ENCODE data around the gene RPL11. TPM values are rescaled to one million over a fixed set of nuclear protein-coding genes. Genes with fewer than 3 reads are reported as not detected.

Gene RPL11
- total and polyA plus RNA-seq, 2 of the 8 experiments (the other 6 are each of a cell fraction or from before 2014, with no cell fraction given) = 1,192 to 1,426 TPM

GRCh38 chr1:23651069-23651808 lies 40.4 kb upstream of the RPL11 start:
- Histone ChIP-seq H2BK15ac (ENCODE audit: low read length) (no peak overlapping the region), H2BK5ac (ENCODE audit: low read depth, low read length) (no peak overlapping the region), H3K79me2 (ENCODE audit: control insufficient read depth in 1 of 2, insufficient read depth in 2 of 2, low read length in 2 of 2) (no peaks in the 10 kb centered on the region), H4K20me1 (replicated peaks in 1 of 2; ENCODE audit: control insufficient read depth in 1 of 2, insufficient read depth in 2 of 2, low read length in 2 of 2) (no peaks in the 10 kb centered on the region), H3K56ac (replicated peaks; ENCODE audit: insufficient read length, low read depth, low read length) (no peak overlapping the region), H3K36me3 (ENCODE audit: control insufficient read depth in 2 of 4, insufficient read depth in 4 of 4, low read length in 3 of 4) (no peaks in the 10 kb centered on the region), H3K4me1 (replicated peaks in 1 of 4; ENCODE audit: control insufficient read depth in 3 of 4, insufficient read depth in 4 of 4, low read length in 3 of 4) (no peaks in the 10 kb centered on the region), H3K18ac (ENCODE audit: extremely low read depth, low read length) (no peak overlapping the region), H3K9ac (replicated peaks in 1 of 4; ENCODE audit: extremely low read depth in 1 of 4, low read depth in 3 of 4, low read length in 3 of 4) (no peak overlapping the region), H4K8ac (ENCODE audit: extremely low read depth, insufficient read depth, low read length) (no peak overlapping the region), H4K91ac (replicated peaks; ENCODE audit: insufficient read length, low read length) (no peak overlapping the region), H2BK12ac (ENCODE audit: low read depth, low read length) (no peak overlapping the region), H3K4ac (replicated peaks; ENCODE audit: insufficient read length, low read depth, low read length) (no peak overlapping the region), H2BK20ac (ENCODE audit: low read length) (no peak overlapping the region), H2AFZ (ENCODE audit: low read length) (no peak overlapping the region), H3K14ac (ENCODE audit: insufficient read length) (no peak overlapping the region), H4K5ac (ENCODE audit: insufficient read length, low read depth, low read length) (no peak overlapping the region), H3K23ac (ENCODE audit: insufficient read length) (no peak overlapping the region), H3K23me2 (ENCODE audit: low read depth, low read length) (no peaks in the 10 kb centered on the region), H3K9me3 (ENCODE audit: insufficient read depth in 2 of 2, low read depth in 1 of 2, low read length in 1 of 2) (no peaks in the 10 kb centered on the region), H2AK5ac (ENCODE audit: low read depth, low read length) (no peak overlapping the region), H3K27ac (ENCODE audit: low read depth, low read length) (no peak overlapping the region), H2BK120ac (replicated peaks; ENCODE audit: low read depth, low read length) (no peak overlapping the region), H3K79me1 (ENCODE audit: low read depth, low read length) (no peaks in the 10 kb centered on the region), H3K4me2 (ENCODE audit: insufficient read depth in 1 of 2, low read depth in 2 of 2, low read length in 2 of 2) (no peak overlapping the region), H3K27me3 (replicated peaks in 1 of 4; ENCODE audit: control insufficient read depth in 3 of 4, extremely low read depth in 1 of 4, insufficient read depth in 3 of 4, low read length in 3 of 4) (no peaks in the 10 kb centered on the region), H3K4me3 (ENCODE audit: extremely low read depth in 1 of 4, insufficient read depth in 2 of 4, low read depth in 3 of 4, low read length in 4 of 4) (no peak overlapping the region)
- WGBS, 2 experiments (ENCODE audit: extremely low coverage in 1 of 2, insufficient coverage in 1 of 2, insufficient read length in 1 of 2, insufficient replicate concordance in 2 of 2, low coverage in 1 of 2, low lambda C conversion rate in 2 of 2, missing lambda C conversion rate in 1 of 2) = 84% methylated on average over 7 of the region's 7 CpGs; no CpG with 5 or more reads in 1 of the 2 experiments
- ChIA-PET POLR2A (ENCODE audit: partially characterized antibody) (interaction anchor here (1.0 to 2.2 kb wide), 4 partner anchors 40 to 120 kb away, joined by 5 to 9 read pairs (median 6); partner anchors contain the start of genes E2F2, ID3 and RPL11), CTCF (ENCODE audit: partially characterized antibody) (interaction anchor here (0.6 to 26.6 kb wide), 15 partner anchors 8 to 1245 kb away, joined by 3 to 706 read pairs (median 3); partner anchors contain the start of gene ID3)
- no peak for FAIRE-seq
- no peak for DNase-seq (ENCODE audit: low read depth in 1 of 2, low spot score in 2 of 2)
- no peak for TF ChIP-seq JUN (IDR thresholded peaks at IDR 0.05; ENCODE audit: low read depth, low read length)
- TF ChIP-seq BACH1 (IDR thresholded peaks at IDR 0.05; ENCODE audit: low read length) = no peak
- no peak for TF ChIP-seq KDM4A (IDR thresholded peaks at IDR 0.05; ENCODE audit: low read depth, low read length, severe bottlenecking)
- TF ChIP-seq RFX5 (IDR thresholded peaks at IDR 0.05; ENCODE audit: borderline replicate concordance, low read depth, low read length) = no peak
- no peak for TF ChIP-seq SP2 (IDR thresholded peaks at IDR 0.05; ENCODE audit: low read length)
- no peak for TF ChIP-seq SRF (IDR thresholded peaks at IDR 0.05; ENCODE audit: low read depth, low read length)
- no peak for TF ChIP-seq SUZ12 (IDR thresholded peaks at IDR 0.05; ENCODE audit: low read length)
- no peak for TF ChIP-seq JUND (IDR thresholded peaks at IDR 0.05; ENCODE audit: low read length)
- no peak for TF ChIP-seq RNF2 (IDR thresholded peaks at IDR 0.05; ENCODE audit: borderline replicate concordance, low read depth, low read length, missing control alignments, poor library complexity, severe bottlenecking)
- TF ChIP-seq ATF2 (IDR thresholded peaks at IDR 0.05; ENCODE audit: low read length) = no peak
- TF ChIP-seq CREB1 (IDR thresholded peaks at IDR 0.05) = no peak
- TF ChIP-seq POU5F1 (IDR thresholded peaks at IDR 0.05; ENCODE audit: low read depth, low read length) = no peak

Data from H1 (cell line).